GM21528 (cell line): ENCODE measurements around the gene MATR3.

ENCODE experiments used
- ATAC-seq: cut with Tn5 transposase; IDR thresholded peaks from one replicate; pipeline ENCODE4 v1.9.1; 2021; ENCODE audit warnings: mild to moderate bottlenecking, moderate library complexity; ENCODE audit not compliant: unreplicated experiment, low FRiP score

Gene MATR3

GRCh38 chr5:139272471-139273321, 20.8 kb upstream of the MATR3 start:
- ATAC-seq: no peak

GRCh38 chr5:139273322-139273571, 20.3 kb upstream of the MATR3 start:
- ATAC-seq: no peak

- peak; percentile 84 for ATAC-seq
These were observed 19.8 kb upstream of the MATR3 start for GRCh38 chr5:139273572-139274289.

GRCh38 chr5:139275536-139275935, 18.0 kb upstream of the MATR3 start:
- no peak for ATAC-seq

GRCh38 chr5:139275956-139276355, 17.6 kb upstream of the MATR3 start:
- no peak for ATAC-seq

- no peak for ATAC-seq
These were observed 17.1 kb upstream of the MATR3 start for GRCh38 chr5:139276426-139276825.

- no peak for ATAC-seq
These were observed 16.4 kb upstream of the MATR3 start for GRCh38 chr5:139277171-139277570.

GRCh38 chr5:139278540-139279274, 14.8 kb upstream of the MATR3 start:
- no peak for ATAC-seq

- ATAC-seq: no peak
These were observed 11.4 kb upstream of the MATR3 start for GRCh38 chr5:139282197-139282557.

- no peak for ATAC-seq
These were observed 10.0 kb upstream of the MATR3 start for GRCh38 chr5:139283252-139284166.

- no peak for ATAC-seq
These were observed 9.2 kb upstream of the MATR3 start for GRCh38 chr5:139284295-139284694.

GRCh38 chr5:139285651-139286392, 7.7 kb upstream of the MATR3 start:
- ATAC-seq: no peak

GRCh38 chr5:139287890-139288635, 5.5 kb upstream of the MATR3 start:
- ATAC-seq: no peak

- no peak for ATAC-seq
These were observed 2.5 kb upstream of the MATR3 start for GRCh38 chr5:139291051-139291450.

GRCh38 chr5:139293202-139293506, 386 bp upstream of the MATR3 start:
- ATAC-seq: no peak

GRCh38 chr5:139294374-139295165, 1.0 kb downstream of the MATR3 start:
- ATAC-seq: peak; percentile 20

GRCh38 chr5:139295346-139296057, 2.0 kb downstream of the MATR3 start:
- ATAC-seq: no peak

- no peak for ATAC-seq
These were observed 2.7 kb downstream of the MATR3 start for GRCh38 chr5:139296198-139296597.
